C4-2B (cell line): Measurements from ENCODE around the gene RHOG.

Experiments used
- CTCF ChIP-seq: fragments of 450-650 bp; conservative IDR thresholded peaks from 2 replicates; pipeline ENCODE4 v1.5.1; 2017; ENCODE audit warnings: mild to moderate bottlenecking
- ZFX ChIP-seq: fragments of 450-650 bp; IDR thresholded peaks from 2 replicates; pipeline ENCODE4 v1.6.1; 2017

- TF ChIP-seq CTCF, result no peak
- TF ChIP-seq ZFX, result no peak
Measured at GRCh38 chr11:3783611-3784010, 57.1 kb downstream of the RHOG start.
